Measurements from ENCODE around the gene LIMS3. TPM values are rescaled to one million over a fixed set of nuclear protein-coding genes. Genes with fewer than 3 reads are reported as not detected.
"Not testable (repeated sequence)": the region's sequence is repeated elsewhere in the genome, so short reads cannot be mapped to it uniquely, and the experiment has no call there.

Gene LIMS3
- total RNA-seq, 1 experiment from 2014 or later: 1.5 TPM

GRCh38 chr2:109895090-109895869 lies 3.2 kb upstream of the LIMS3 start:
- H3K4me3 Mint-ChIP-seq (ENCODE audit: unreplicated experiment); H3K9me3 Mint-ChIP-seq (ENCODE audit: unreplicated experiment); H3K27ac Mint-ChIP-seq (ENCODE audit: low read depth, unreplicated experiment); POLR2A ChIA-PET; H3K27me3 Mint-ChIP-seq (ENCODE audit: insufficient read depth, unreplicated experiment); intact Hi-C loops (cut with micrococcal nuclease); BruUV-seq (replicated peaks); CTCF ChIA-PET; H3K4me1 Mint-ChIP-seq (ENCODE audit: insufficient read depth, unreplicated experiment); DNase-seq (ENCODE audit: unreplicated experiment); H3K36me3 Mint-ChIP-seq (ENCODE audit: insufficient read depth, unreplicated experiment): not testable (repeated sequence)

DNA sequence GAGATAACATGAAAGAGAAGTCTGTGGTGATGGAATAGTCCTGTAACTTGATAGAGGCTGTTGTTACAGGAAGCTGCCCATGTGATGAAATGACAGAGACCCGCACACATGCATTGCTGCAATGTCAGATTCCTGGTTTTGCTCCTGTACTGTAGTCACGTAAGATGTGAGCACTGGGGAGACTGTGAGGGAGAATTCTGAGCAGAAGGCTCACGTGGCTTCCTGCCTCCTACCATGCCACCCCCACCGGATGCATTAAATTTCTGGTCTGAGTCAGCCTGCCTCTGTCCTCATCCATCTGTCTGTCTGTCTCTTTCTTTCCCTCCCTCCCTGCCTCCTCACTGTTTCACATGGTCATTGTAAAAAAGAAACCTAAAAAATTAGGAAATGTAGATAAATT lies 2.3 kb upstream of the LIMS3 start:
- POLR2A ChIA-PET, CTCF ChIA-PET: not testable (repeated sequence)

DNA sequence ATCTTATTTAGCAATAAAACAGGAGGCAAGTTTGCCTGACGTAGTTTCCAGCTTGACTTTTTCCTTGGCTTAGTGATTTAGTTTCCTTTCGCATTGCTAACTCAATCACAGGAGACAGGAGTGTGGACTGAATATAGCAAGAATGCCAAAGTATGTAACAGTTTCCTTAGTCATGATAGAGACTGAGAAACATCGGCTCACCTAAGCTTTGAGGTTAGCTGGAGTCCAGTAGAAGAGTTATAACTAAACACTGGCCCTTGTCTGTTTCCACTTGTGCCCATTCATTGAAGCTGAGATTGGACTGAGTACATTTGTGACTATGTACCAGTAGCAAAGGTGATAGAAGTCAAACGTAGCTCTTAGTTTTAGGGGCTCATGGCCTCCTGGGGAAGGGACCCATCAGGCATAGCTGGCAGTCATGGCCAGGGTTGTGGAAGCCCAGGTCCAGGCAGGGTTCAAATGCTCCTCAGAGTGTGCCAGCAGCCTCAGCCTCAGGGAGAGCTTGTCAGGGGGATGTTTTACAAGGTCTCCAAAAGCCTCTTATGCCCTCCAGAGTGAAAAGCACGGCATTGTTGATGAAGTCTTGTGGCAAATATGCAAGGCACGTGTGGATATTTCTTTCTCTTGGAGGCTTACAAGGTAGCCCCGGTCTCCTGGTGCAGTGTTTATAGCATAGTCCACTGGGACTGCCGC lies 573 bp upstream of the LIMS3 start:
- BruUV-seq (replicated peaks); H3K4me1 Mint-ChIP-seq (ENCODE audit: insufficient read depth, unreplicated experiment); H3K27ac Mint-ChIP-seq (ENCODE audit: low read depth, unreplicated experiment); POLR2A ChIA-PET; H3K36me3 Mint-ChIP-seq (ENCODE audit: insufficient read depth, unreplicated experiment); H3K4me3 Mint-ChIP-seq (ENCODE audit: unreplicated experiment); H3K27me3 Mint-ChIP-seq (ENCODE audit: insufficient read depth, unreplicated experiment); DNase-seq (ENCODE audit: unreplicated experiment); CTCF ChIA-PET; H3K9me3 Mint-ChIP-seq (ENCODE audit: unreplicated experiment); intact Hi-C loops (cut with micrococcal nuclease): not testable (repeated sequence)

More for the DNA sequence above, 2.3 kb upstream of the LIMS3 start:
- H3K9me3 Mint-ChIP-seq (ENCODE audit: unreplicated experiment); BruUV-seq (replicated peaks); H3K4me1 Mint-ChIP-seq (ENCODE audit: insufficient read depth, unreplicated experiment); intact Hi-C loops (cut with micrococcal nuclease); H3K27ac Mint-ChIP-seq (ENCODE audit: low read depth, unreplicated experiment); DNase-seq (ENCODE audit: unreplicated experiment); H3K27me3 Mint-ChIP-seq (ENCODE audit: insufficient read depth, unreplicated experiment); H3K4me3 Mint-ChIP-seq (ENCODE audit: unreplicated experiment); H3K36me3 Mint-ChIP-seq (ENCODE audit: insufficient read depth, unreplicated experiment): not testable (repeated sequence)

DNA sequence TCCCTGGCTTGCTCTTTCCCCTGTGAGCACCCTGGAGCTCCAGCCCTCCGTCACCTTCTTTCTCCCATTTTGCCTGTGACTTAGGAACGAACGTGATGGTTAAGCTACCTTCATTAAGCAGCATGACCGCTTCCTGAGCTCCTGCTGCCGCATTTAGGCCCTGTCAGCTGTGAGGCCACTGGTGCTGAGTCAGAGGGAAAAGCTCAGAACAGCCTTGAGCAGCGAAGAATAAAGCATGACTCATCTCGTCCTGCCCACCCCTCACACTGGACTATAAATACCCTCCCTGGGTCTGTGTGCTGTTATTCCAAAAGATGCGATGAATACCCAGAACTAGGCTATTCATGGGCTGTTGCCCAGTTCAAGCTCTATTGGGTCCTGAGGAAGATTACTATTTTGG lies 7.3 kb downstream of the LIMS3 start:
- intact Hi-C loops (cut with micrococcal nuclease); H3K9me3 Mint-ChIP-seq (ENCODE audit: unreplicated experiment); H3K27me3 Mint-ChIP-seq (ENCODE audit: insufficient read depth, unreplicated experiment); BruUV-seq (replicated peaks); DNase-seq (ENCODE audit: unreplicated experiment); POLR2A ChIA-PET; H3K4me1 Mint-ChIP-seq (ENCODE audit: insufficient read depth, unreplicated experiment); H3K4me3 Mint-ChIP-seq (ENCODE audit: unreplicated experiment); H3K36me3 Mint-ChIP-seq (ENCODE audit: insufficient read depth, unreplicated experiment); H3K27ac Mint-ChIP-seq (ENCODE audit: low read depth, unreplicated experiment); CTCF ChIA-PET: not testable (repeated sequence)

DNA sequence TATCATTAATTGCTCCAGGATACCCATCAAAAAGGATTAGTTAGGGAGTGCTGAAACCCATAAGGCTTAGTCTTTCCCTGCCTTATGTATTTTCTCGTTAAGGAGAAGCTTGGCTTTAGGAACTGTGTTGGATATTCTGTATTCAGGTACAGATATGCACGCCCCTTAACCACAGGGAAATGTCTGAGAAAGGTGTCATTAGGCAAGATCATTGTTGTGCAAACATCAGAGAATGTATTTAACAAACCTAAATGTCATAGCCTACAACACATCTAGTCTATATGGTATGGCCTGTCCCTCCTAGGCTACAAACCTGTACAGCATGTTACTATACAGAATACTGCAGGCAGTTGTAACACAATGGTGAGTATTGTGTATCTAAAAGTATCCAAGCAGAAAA lies 10.1 kb downstream of the LIMS3 start:
- H3K36me3 Mint-ChIP-seq (ENCODE audit: insufficient read depth, unreplicated experiment); POLR2A ChIA-PET; BruUV-seq (replicated peaks); H3K4me3 Mint-ChIP-seq (ENCODE audit: unreplicated experiment); H3K9me3 Mint-ChIP-seq (ENCODE audit: unreplicated experiment); DNase-seq (ENCODE audit: unreplicated experiment); H3K4me1 Mint-ChIP-seq (ENCODE audit: insufficient read depth, unreplicated experiment); H3K27me3 Mint-ChIP-seq (ENCODE audit: insufficient read depth, unreplicated experiment); CTCF ChIA-PET; intact Hi-C loops (cut with micrococcal nuclease); H3K27ac Mint-ChIP-seq (ENCODE audit: low read depth, unreplicated experiment): not testable (repeated sequence)

GRCh38 chr2:109910789-109911188 lies 12.3 kb downstream of the LIMS3 start:
- H3K9me3 Mint-ChIP-seq (ENCODE audit: unreplicated experiment); POLR2A ChIA-PET; intact Hi-C loops (cut with micrococcal nuclease); H3K27me3 Mint-ChIP-seq (ENCODE audit: insufficient read depth, unreplicated experiment); DNase-seq (ENCODE audit: unreplicated experiment); H3K4me3 Mint-ChIP-seq (ENCODE audit: unreplicated experiment); H3K27ac Mint-ChIP-seq (ENCODE audit: low read depth, unreplicated experiment); CTCF ChIA-PET; H3K4me1 Mint-ChIP-seq (ENCODE audit: insufficient read depth, unreplicated experiment); BruUV-seq (replicated peaks); H3K36me3 Mint-ChIP-seq (ENCODE audit: insufficient read depth, unreplicated experiment): not testable (repeated sequence)

DNA sequence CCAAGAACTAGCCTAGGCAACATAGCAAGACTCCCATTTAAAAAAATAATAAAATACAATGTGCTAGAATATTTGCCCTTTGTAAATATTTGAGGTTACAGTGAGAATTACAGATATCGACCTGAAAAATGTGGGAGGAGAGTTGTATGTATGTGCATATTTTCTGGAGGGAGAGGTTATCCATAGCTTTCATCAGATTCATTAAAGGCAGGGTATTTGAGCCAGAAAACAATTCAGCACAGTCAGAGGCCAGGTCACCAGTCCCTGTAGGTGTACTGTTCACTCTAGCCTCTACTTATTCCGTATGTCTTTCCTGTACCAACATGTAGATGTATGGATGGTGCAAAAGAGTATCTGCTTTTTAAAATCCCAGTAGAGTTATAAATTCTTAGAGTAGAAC lies 15.4 kb downstream of the LIMS3 start:
- H3K4me3 Mint-ChIP-seq (ENCODE audit: unreplicated experiment); intact Hi-C loops (cut with micrococcal nuclease); POLR2A ChIA-PET; H3K36me3 Mint-ChIP-seq (ENCODE audit: insufficient read depth, unreplicated experiment); H3K27me3 Mint-ChIP-seq (ENCODE audit: insufficient read depth, unreplicated experiment); BruUV-seq (replicated peaks); H3K4me1 Mint-ChIP-seq (ENCODE audit: insufficient read depth, unreplicated experiment); CTCF ChIA-PET; H3K9me3 Mint-ChIP-seq (ENCODE audit: unreplicated experiment); DNase-seq (ENCODE audit: unreplicated experiment); H3K27ac Mint-ChIP-seq (ENCODE audit: low read depth, unreplicated experiment): not testable (repeated sequence)

GRCh38 chr2:109914552-109914951 lies 16.1 kb downstream of the LIMS3 start:
- H3K4me3 Mint-ChIP-seq (ENCODE audit: unreplicated experiment); H3K36me3 Mint-ChIP-seq (ENCODE audit: insufficient read depth, unreplicated experiment); H3K27ac Mint-ChIP-seq (ENCODE audit: low read depth, unreplicated experiment); BruUV-seq (replicated peaks); H3K4me1 Mint-ChIP-seq (ENCODE audit: insufficient read depth, unreplicated experiment); POLR2A ChIA-PET; H3K27me3 Mint-ChIP-seq (ENCODE audit: insufficient read depth, unreplicated experiment); intact Hi-C loops (cut with micrococcal nuclease); H3K9me3 Mint-ChIP-seq (ENCODE audit: unreplicated experiment); CTCF ChIA-PET; DNase-seq (ENCODE audit: unreplicated experiment): not testable (repeated sequence)

DNA sequence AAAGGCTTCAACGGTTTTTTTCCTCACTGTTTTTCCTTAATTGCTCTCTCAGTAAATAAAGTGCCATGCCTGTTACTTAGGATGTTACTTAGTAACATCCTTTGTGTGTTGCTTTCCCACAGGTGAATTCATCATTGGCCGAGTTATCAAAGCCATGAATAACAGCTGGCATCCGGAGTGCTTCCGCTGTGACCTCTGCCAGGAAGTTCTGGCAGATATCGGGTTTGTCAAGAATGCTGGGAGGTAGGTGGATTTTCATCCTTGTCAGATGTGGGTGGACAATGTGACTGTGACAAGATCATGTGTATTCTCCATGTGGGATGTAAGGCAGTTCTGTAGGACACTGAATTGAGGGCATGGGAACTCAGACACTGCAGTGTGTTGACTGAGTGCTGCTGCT lies 17.3 kb downstream of the LIMS3 start:
- BruUV-seq (replicated peaks); H3K4me1 Mint-ChIP-seq (ENCODE audit: insufficient read depth, unreplicated experiment); DNase-seq (ENCODE audit: unreplicated experiment); H3K4me3 Mint-ChIP-seq (ENCODE audit: unreplicated experiment); POLR2A ChIA-PET; intact Hi-C loops (cut with micrococcal nuclease); H3K36me3 Mint-ChIP-seq (ENCODE audit: insufficient read depth, unreplicated experiment); H3K27me3 Mint-ChIP-seq (ENCODE audit: insufficient read depth, unreplicated experiment); H3K9me3 Mint-ChIP-seq (ENCODE audit: unreplicated experiment); H3K27ac Mint-ChIP-seq (ENCODE audit: low read depth, unreplicated experiment); CTCF ChIA-PET: not testable (repeated sequence)
